Thyroid gland (tissue), 4 donors: ENCODE data around the gene CDC26.

Experiments
- POLR2A ChIP-seq, 2 donors: fragments of 450-650 bp; IDR thresholded peaks; one replicate each; pipeline ENCODE4 v1.6.1; 2017; ENCODE audit warnings: antibody characterized with exemption in 2 of 2, mild to moderate bottlenecking in 2 of 2, moderate library complexity in 1 of 2
- TF ChIP-seq, protein P1 (sequence below), 6 experiments: fragments of 200-600 bp in 3 of 6; fragments of 450-650 bp in 3 of 6; sonication (generic) in 3 of 6; IDR thresholded peaks; one replicate each; pipeline ENCODE4 v1.5.1; 2016 to 2019; ENCODE audit warnings: antibody characterized with exemption in 6 of 6, mild to moderate bottlenecking in 2 of 6, inconsistent platforms in 1 of 6, moderate library complexity in 1 of 6

- TF ChIP-seq POLR2A (IDR thresholded peaks at IDR 0.05): no peak
- TF ChIP-seq, protein P1, sequence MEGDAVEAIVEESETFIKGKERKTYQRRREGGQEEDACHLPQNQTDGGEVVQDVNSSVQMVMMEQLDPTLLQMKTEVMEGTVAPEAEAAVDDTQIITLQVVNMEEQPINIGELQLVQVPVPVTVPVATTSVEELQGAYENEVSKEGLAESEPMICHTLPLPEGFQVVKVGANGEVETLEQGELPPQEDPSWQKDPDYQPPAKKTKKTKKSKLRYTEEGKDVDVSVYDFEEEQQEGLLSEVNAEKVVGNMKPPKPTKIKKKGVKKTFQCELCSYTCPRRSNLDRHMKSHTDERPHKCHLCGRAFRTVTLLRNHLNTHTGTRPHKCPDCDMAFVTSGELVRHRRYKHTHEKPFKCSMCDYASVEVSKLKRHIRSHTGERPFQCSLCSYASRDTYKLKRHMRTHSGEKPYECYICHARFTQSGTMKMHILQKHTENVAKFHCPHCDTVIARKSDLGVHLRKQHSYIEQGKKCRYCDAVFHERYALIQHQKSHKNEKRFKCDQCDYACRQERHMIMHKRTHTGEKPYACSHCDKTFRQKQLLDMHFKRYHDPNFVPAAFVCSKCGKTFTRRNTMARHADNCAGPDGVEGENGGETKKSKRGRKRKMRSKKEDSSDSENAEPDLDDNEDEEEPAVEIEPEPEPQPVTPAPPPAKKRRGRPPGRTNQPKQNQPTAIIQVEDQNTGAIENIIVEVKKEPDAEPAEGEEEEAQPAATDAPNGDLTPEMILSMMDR (IDR thresholded peaks at IDR 0.05): no peak
These were observed 27.7 kb downstream of the CDC26 start for GRCh38 chr9:113247640-113248039.
